HEK293 (cell line): ENCODE results near the gene WDR72.

Source experiments
- ZNF138 ChIP-seq: fragments of 450-650 bp; formaldehyde crosslinking; IDR thresholded peaks from 2 replicates; pipeline ENCODE4 v1.5.1; 2016; ENCODE audit warnings: missing biosample characterization, missing genetic modification characterization, borderline replicate concordance
- ZNF610 ChIP-seq: fragments of 450-650 bp; formaldehyde crosslinking; IDR thresholded peaks from 2 replicates; pipeline ENCODE4 v1.5.1; 2016; ENCODE audit warnings: missing biosample characterization, missing genetic modification characterization, borderline replicate concordance
- TF ChIP-seq, protein P1 (sequence below): fragments of 450-650 bp; formaldehyde crosslinking; IDR thresholded peaks from 2 replicates; pipeline ENCODE4 v1.5.1; 2016; ENCODE audit warnings: missing biosample characterization, missing genetic modification characterization, low read depth
- TF ChIP-seq, protein P2 (sequence below): fragments of 450-650 bp; formaldehyde crosslinking; IDR thresholded peaks from 2 replicates; pipeline ENCODE4 v1.5.1; 2016; ENCODE audit warnings: missing biosample characterization, missing genetic modification characterization

DNA sequence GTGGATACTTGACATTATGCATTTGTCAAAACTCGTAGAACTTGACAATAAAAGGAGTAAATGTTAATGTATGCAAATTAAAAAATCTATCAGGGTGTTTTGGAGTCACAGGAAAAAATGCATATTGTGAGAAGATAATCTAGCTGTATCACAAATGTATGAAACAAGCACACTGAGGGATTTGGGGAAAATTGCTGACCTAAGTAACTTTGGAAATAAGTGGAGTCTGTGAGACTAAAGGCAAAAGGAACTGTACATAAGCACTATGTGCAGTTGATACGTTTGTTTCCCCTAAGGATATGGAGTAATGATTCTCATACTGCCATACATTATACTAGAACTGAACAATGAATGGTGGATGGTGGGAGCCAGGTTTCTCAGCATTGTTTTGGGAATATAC lies 43.2 kb upstream of the WDR72 start:
- TF ChIP-seq, protein P1, sequence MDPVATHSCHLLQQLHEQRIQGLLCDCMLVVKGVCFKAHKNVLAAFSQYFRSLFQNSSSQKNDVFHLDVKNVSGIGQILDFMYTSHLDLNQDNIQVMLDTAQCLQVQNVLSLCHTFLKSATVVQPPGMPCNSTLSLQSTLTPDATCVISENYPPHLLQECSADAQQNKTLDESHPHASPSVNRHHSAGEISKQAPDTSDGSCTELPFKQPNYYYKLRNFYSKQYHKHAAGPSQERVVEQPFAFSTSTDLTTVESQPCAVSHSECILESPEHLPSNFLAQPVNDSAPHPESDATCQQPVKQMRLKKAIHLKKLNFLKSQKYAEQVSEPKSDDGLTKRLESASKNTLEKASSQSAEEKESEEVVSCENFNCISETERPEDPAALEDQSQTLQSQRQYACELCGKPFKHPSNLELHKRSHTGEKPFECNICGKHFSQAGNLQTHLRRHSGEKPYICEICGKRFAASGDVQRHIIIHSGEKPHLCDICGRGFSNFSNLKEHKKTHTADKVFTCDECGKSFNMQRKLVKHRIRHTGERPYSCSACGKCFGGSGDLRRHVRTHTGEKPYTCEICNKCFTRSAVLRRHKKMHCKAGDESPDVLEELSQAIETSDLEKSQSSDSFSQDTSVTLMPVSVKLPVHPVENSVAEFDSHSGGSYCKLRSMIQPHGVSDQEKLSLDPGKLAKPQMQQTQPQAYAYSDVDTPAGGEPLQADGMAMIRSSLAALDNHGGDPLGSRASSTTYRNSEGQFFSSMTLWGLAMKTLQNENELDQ (tag by site-specific recombination), result no peak
- TF ChIP-seq ZNF138 (tag by site-specific recombination) (no peak), ZNF610 (tag by site-specific recombination) (no peak)
- TF ChIP-seq, protein P2, sequence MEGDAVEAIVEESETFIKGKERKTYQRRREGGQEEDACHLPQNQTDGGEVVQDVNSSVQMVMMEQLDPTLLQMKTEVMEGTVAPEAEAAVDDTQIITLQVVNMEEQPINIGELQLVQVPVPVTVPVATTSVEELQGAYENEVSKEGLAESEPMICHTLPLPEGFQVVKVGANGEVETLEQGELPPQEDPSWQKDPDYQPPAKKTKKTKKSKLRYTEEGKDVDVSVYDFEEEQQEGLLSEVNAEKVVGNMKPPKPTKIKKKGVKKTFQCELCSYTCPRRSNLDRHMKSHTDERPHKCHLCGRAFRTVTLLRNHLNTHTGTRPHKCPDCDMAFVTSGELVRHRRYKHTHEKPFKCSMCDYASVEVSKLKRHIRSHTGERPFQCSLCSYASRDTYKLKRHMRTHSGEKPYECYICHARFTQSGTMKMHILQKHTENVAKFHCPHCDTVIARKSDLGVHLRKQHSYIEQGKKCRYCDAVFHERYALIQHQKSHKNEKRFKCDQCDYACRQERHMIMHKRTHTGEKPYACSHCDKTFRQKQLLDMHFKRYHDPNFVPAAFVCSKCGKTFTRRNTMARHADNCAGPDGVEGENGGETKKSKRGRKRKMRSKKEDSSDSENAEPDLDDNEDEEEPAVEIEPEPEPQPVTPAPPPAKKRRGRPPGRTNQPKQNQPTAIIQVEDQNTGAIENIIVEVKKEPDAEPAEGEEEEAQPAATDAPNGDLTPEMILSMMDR (tag by site-specific recombination), result no peak
